Adrenal gland (tissue), 19 donors: ENCODE data around the gene VPS37D. TPM values are rescaled to one million over a fixed set of nuclear protein-coding genes. Genes with fewer than 3 reads are reported as not detected.
"Not testable (repeated sequence)": the region's sequence is repeated elsewhere in the genome, so short reads cannot be mapped to it uniquely, and the experiment has no call there.

Experiments
- DNase-seq, 7 donors: peaks; one replicate each; pipeline ENCODE4 v3.0.0-alpha.2; 2019 to 2020
- H3K27ac ChIP-seq, 5 donors: fragments of 200-600 bp; sonication (generic) in 4 of 5; 1 replicate in 3 of 5; 2 replicates in 2 of 5; pipeline versions ENCODE4 v1.5.1 to v1.8.0; 2016 to 2020; ENCODE audit warnings: mild to moderate bottlenecking in 1 of 5
- H3K27me3 ChIP-seq: fragments of 200-600 bp; 2 replicates; pipeline ENCODE4 v1.8.0; 2021
- H3K36me3 ChIP-seq, 2 donors: fragments of 200-600 bp; replicated peaks in 1 of 2; 1 replicate in 1 of 2; 2 replicates in 1 of 2; pipeline versions ENCODE4 v1.5.1 to v1.8.0; 2018 to 2022
- H3K4me1 ChIP-seq, 2 donors: fragments of 200-600 bp; replicated peaks in 1 of 2; 1 replicate in 1 of 2; 2 replicates in 1 of 2; pipeline versions ENCODE4 v1.5.1 to v1.8.0; 2018 to 2021
- H3K4me3 ChIP-seq, 4 donors: fragments of 200-600 bp; sonication (generic) in 3 of 4; one replicate each; pipeline ENCODE4 v1.5.1; 2016 to 2018
- H3K9me3 ChIP-seq, 3 donors: fragments of 200-600 bp; sonication (generic) in 1 of 3; replicated peaks in 1 of 3; 1 replicate in 2 of 3; 2 replicates in 1 of 3; pipeline versions ENCODE4 v1.5.1 to v1.8.0; 2016 to 2021
- CTCF ChIP-seq, 6 experiments: fragments of 450-650 bp in 4 of 6; fragments of 200-600 bp in 2 of 6; sonication (generic) in 1 of 6; IDR thresholded peaks; 1 replicate in 5 of 6; 2 replicates in 1 of 6; pipeline versions ENCODE4 v1.5.1 to v1.8.0; 2016 to 2021; ENCODE audit warnings: antibody characterized with exemption in 6 of 6, mild to moderate bottlenecking in 2 of 6, moderate library complexity in 1 of 6
- POLR2A ChIP-seq, 2 donors: fragments of 450-650 bp; IDR thresholded peaks; one replicate each; pipeline ENCODE4 v1.6.1; 2017; ENCODE audit warnings: antibody characterized with exemption in 2 of 2, mild to moderate bottlenecking in 2 of 2, moderate library complexity in 1 of 2
- WGBS, 4 donors: extraction: QIAGEN DNeasy Blood & Tissue Kit in 2 of 4; methylation state at CpG; one replicate each; pipeline versions ENCODE4 v1.1.5 to v1.1.7; 2013 to 2017; 5-methylcytosine and 5-hydroxymethylcytosine counted together
- intact Hi-C, 2 donors: fragments of 100-400 bp; cut with DNase I; formaldehyde crosslinking; loops; one replicate each; pipeline versions ENCODE4 v1.14.1 to v1.15.0; 2022 to 2023
- long read RNA-seq, 10 donors: library from polyadenylated mRNA in 3 of 10; unstranded in 2 of 10; stranded (forward) in 1 of 10; transcript quantifications; one replicate each; pipeline ENCODE4 v2.0.0 and lab custom pipeline, GENCODE V29; 2021 to 2026
- polyA plus RNA-seq, 3 donors: library from polyadenylated mRNA; stranded (reverse); fragments of 200-250 nt in 2 of 3; fragments of 350-450 nt in 1 of 3; fragmentation: Illumina TruSeq in 1 of 3; extraction: RNeasy Lipid Tissue Mini Kit (QIAGEN cat#74804) in 1 of 3; gene quantifications; one replicate each; pipeline ENCODE4 v1.2.3, GENCODE V29; 2013 to 2014
- total RNA-seq, 9 donors: library from RNA; depleted of rRNA in 4 of 9; stranded (reverse); fragments of >200 nt in 4 of 9; fragments of 120-200 nt in 1 of 9; fragmentation: NEBNext Ultra II Directional in 1 of 9; extraction: Animal tissue kit (Norgen Biotek cat#: 25700) in 1 of 9; gene quantifications; one replicate each; pipeline versions ENCODE4 v1.1.0 to v1.2.4, GENCODE V29; 2013 to 2023
- donor health status: healthy with polysubstance abuse.
- donor health status: Bipolar disorder and iron deficiency.
- donor health status: DM: yes; HTN: yes; CAD: no.
- donor health status: DM: no; HTN: no; CAD: no.
- donor health status: DM: no; HTN: no; CAD: no.
- donor health status: DM: yes; HTN: yes; CAD: no.

Gene VPS37D
- 1 to 10 TPM in 6 of 9 donors, under 1 TPM in 3; 0.54 to 7.0 (median 2.0) TPM for total RNA-seq
- 1 to 10 TPM in 2 of 3 donors, under 1 TPM in 1; 0.20 to 2.0 (median 1.4) TPM for polyA plus RNA-seq
- long read RNA-seq, donor 1, result 0 reads
- long read RNA-seq, donor 2, partial matches to known transcripts, result 0 of 1 reads
- long read RNA-seq, donor 2, other reads (novel, unspliced or antisense), result 0 of 1 reads
- long read RNA-seq, donor 3, partial matches to known transcripts, result 0 of 2 reads
- long read RNA-seq, donor 3, other reads (novel, unspliced or antisense), result 0 of 2 reads
- long read RNA-seq, donor 4, result 0 reads
- long read RNA-seq, donor 5, transcript VPS37D-201 (4 exons, 1,624 nt), result major isoform, 9 of 10 reads
- long read RNA-seq, donor 5, partial matches to known transcripts, result 0 of 10 reads
- long read RNA-seq, donor 5, other reads (novel, unspliced or antisense), result 1 of 10 reads
- long read RNA-seq, donor 6, result 0 reads
- long read RNA-seq, donor 7, partial matches to known transcripts, result 0 of 1 reads
- long read RNA-seq, donor 7, other reads (novel, unspliced or antisense), result 0 of 1 reads
- long read RNA-seq, donor 8, partial matches to known transcripts, result 0 of 4 reads
- long read RNA-seq, donor 8, other reads (novel, unspliced or antisense), result 0 of 4 reads
- long read RNA-seq, donor 9, result 0 reads
- long read RNA-seq, donor 10, partial matches to known transcripts, result 0 of 1 reads
- long read RNA-seq, donor 10, other reads (novel, unspliced or antisense), result 0 of 1 reads

GRCh38 chr7:73667344-73668102 is at the start of gene VPS37D:
TSS of gene VPS37D (plus strand) at chr7:73667831. CDS start at chr7:73667959, 128 bp downstream.
- H3K27me3 ChIP-seq, result no peaks in the 10 kb centered on the region
- peak; percentile 84 to 94 (median 92) for DNase-seq
- 3 to 22% (median 11%) methylated on average over 7 to 76 of the region's 79 CpGs for WGBS, 4 donors
- H3K4me3 ChIP-seq, result peak within 1 kb of the TSS in 1 of 4 donors; percentile 71
- peak within 1 kb of the TSS in 1 of 5 donors; percentile 22 for H3K27ac ChIP-seq
- H3K9me3 ChIP-seq, result no peaks in the 10 kb centered on the region
- no peaks in the 10 kb centered on the region for H3K36me3 ChIP-seq
- intact Hi-C loops, result loop anchor here (5.0 kb wide), 1 partner anchor 60 kb away; no protein-coding TSS in a partner anchor
- TF ChIP-seq POLR2A (IDR thresholded peaks at IDR 0.05) (peak in 1 of 2 donors; percentile 73), CTCF (IDR thresholded peaks at IDR 0.05) (peak in 5 of 6 experiments; percentile 13 to 99 (median 79))
- H3K4me1 ChIP-seq, result no peaks in the 10 kb centered on the region

- Histone ChIP-seq H3K4me3 (no peak overlapping the region), H3K9me3 (no peaks in the 10 kb centered on the region), H3K4me1 (peaks cover 7 to 13% of the 10 kb centered on the region in 2 donors), H3K36me3 (no peaks in the 10 kb centered on the region), H3K27me3 (no peaks in the 10 kb centered on the region), H3K27ac (no peak overlapping the region)
- 67 to 81% (median 73%) methylated on average over 4 of the region's 4 CpGs for WGBS, 4 donors
- no peak for DNase-seq
- intact Hi-C loops, result no loop called here
- no peak for TF ChIP-seq POLR2A (IDR thresholded peaks at IDR 0.05)
- TF ChIP-seq CTCF (IDR thresholded peaks at IDR 0.05), result no peak
These were observed 49.1 kb upstream of the VPS37D start for GRCh38 chr7:73618538-73618937.

GRCh38 chr7:73619394-73619793 is 48.2 kb upstream of the VPS37D start:
- H3K4me3 ChIP-seq, H3K27ac ChIP-seq, H3K9me3 ChIP-seq, H3K36me3 ChIP-seq, intact Hi-C loops, DNase-seq, H3K27me3 ChIP-seq: not testable (repeated sequence)
- peaks cover 12 to 19% of the 10 kb centered on the region in 2 donors for H3K4me1 ChIP-seq
- 66 to 87% (median 81%) methylated on average over 11 of the region's 11 CpGs for WGBS, 4 donors

- 39 to 63% (median 44%) methylated on average over 6 to 7 of the region's 7 CpGs for WGBS, 4 donors
- no peak overlapping the region for H3K4me3 ChIP-seq
- H3K36me3 ChIP-seq, result no peaks in the 10 kb centered on the region
- H3K9me3 ChIP-seq, result no peaks in the 10 kb centered on the region
- TF ChIP-seq CTCF (IDR thresholded peaks at IDR 0.05) (no peak), POLR2A (IDR thresholded peaks at IDR 0.05) (no peak)
- H3K4me1 ChIP-seq, result peaks cover 12 to 19% of the 10 kb centered on the region in 2 donors
- peak overlapping the region in 2 of 5 donors; percentile 8 to 34 for H3K27ac ChIP-seq
- peak in 3 of 7 donors; percentile 44 to 51 (median 49) for DNase-seq
- H3K27me3 ChIP-seq, result no peaks in the 10 kb centered on the region
- intact Hi-C loops, result no loop called here
These were observed 46.2 kb upstream of the VPS37D start for GRCh38 chr7:73621168-73622063.
